Fibroblast of the conjunctiva (primary cell): Measurements from ENCODE around the gene TBCD.
A peak's percentile ranks its signal among the peaks of the same experiment; 100 is the strongest.
"Not testable (repeated sequence)": the region's sequence is repeated elsewhere in the genome, so short reads cannot be mapped to it uniquely, and the experiment has no call there.

Experiments
- DNase-seq: peaks from one replicate; pipeline ENCODE4 v3.0.0-alpha.2; 2010; ENCODE audit warnings: low read depth

Gene TBCD

GRCh38 chr17:82955106-82955505 is 203.2 kb downstream of the TBCD start:
- not testable (repeated sequence) for DNase-seq

GRCh38 chr17:82955627-82956026 is 203.8 kb downstream of the TBCD start:
- DNase-seq: not testable (repeated sequence)

DNA sequence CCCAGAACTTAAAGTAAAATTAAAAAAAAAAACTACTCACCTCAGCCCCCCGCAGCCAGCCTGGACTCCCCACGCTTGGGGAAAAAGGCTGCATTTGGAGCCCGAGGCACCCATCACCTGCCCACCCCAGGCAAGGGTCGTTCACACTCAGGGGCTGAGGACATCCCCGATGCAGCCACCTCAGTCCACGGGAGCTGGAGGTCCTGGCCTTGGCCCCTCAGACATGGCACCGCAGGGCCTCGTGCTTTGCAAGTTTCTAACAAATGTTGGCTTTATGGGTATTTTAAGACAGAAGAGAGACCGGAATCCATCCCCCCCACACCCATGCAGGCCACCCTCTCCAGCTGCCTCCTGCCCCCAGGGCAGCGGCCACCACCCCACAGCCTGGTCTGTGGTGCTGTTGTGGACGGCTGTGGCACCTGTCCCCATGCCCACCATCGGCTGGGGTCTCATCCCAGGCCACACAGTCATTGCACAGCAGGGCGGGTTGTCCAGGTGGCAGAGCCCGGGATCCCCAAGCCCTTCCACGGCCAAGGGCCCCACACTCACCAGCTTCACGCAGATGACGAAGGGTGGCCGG is 204.4 kb downstream of the TBCD start:
- DNase-seq: no peak

- no peak for DNase-seq
These were observed 205.0 kb downstream of the TBCD start for GRCh38 chr17:82956726-82957468.

- DNase-seq: no peak
These were observed 205.6 kb downstream of the TBCD start for GRCh38 chr17:82957469-82957795.

DNA sequence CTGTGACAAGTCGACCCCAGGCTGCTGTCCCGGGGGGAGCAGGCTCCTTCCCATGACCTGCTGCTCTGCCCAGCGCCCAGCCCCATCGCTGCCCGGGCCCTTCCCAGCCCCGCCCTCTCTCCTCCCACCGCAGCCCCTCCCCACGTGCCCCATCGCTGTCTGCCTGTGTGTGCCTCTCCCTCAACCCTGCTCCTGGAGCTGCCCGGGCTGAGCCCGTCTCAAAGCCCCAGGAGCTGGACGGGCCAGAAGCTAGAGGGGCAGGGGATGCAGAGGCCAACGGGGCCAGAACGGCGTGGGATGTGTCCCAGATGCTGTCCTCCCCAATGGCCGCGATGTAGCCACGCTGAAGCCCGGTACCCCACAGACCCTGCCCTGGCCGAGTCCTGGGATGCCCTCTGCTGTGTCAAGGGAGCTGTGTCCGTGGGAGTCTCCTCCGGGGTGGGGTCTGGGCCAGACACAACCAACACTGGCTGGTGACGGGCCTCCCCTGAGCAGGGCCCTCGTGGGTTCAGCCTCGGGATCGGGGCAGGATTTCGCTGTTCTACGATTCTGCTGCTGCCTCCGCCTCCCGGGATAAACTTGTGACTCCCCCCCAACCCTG is 206.2 kb downstream of the TBCD start:
- DNase-seq: no peak

GRCh38 chr17:82959242-82959930 is 207.5 kb downstream of the TBCD start:
- no peak for DNase-seq

- no peak for DNase-seq
These were observed 208.1 kb downstream of the TBCD start for GRCh38 chr17:82959990-82960418.

DNA sequence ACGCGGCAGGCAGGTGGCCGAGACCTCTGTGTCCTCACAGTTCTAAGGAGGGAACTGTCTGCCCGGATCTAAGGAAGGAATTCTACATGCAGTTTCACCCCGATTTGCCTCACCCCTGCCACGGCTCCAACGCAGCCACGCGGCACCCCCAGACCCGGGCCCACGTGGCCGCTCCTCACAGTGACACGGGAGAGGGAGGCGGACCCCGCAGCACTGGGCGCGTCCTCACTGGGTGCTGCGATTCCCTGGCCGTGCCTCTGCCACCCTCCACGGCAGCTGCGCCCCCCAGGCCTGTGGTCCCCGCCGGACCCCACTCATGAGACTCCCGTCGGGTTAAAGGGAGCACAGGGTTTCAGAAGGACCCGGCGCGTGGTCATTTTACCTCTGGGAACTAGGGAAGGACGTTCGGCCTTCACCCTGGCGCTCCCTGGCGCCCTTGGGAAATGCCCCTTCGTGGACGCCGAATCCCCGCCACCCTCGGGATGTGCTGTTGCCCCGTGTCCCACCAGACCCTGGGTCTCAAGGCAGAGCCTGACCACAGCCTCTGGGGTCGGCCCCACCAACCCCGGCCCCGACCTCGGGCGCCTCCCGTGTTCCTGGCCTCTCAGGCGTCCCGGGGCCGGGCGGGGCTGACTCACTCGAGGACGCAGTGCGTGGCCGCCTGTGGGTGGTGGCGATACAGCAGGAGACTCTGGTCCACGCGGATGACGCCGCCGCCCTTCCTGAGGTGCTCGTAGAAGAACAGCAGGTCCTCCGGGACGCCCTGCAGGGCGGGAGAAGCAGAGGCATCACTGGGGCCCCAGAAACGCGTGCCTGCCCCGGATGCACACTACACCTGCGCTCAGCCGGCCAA is 208.8 kb downstream of the TBCD start:
- DNase-seq: no peak

DNA sequence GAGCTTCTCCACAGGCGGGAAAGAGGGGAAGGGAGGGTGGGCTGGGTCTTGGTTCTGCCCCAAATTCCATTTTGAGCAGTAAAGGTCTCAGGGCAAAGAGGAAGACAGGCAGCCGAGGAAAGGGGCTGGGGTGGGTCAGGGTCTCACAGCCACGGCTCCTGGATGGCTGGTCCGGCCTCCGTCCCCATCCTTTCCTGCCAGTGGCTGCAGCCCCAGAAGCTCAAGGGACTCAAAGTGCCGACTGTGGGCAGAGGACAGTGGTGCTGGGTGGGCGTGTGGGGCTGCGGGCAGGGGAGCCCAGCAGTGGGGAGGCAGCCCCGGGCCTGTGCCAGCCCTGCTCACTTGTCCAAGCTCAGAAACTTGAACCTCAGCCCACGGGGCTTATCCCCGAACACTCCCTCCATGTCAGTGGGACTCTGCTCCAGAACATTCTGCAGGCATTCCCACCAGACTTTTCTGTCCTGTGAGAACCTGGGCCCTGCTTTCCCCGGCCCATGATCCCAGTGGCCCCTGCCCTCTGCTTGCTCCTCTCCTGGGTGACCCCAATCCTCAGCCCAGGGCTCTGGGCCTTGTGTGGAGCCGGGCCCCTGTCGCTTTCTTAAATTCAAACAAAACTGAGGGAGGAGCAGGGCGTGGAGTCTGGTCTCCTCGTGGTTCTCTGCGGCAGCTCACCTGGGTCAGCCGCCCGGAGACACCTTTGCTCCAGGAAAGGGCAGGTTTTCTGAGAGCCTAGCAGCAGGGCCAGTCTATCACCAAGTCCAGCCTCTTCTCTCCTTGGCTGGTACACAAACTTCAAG is 209.7 kb downstream of the TBCD start:
- no peak for DNase-seq

DNA sequence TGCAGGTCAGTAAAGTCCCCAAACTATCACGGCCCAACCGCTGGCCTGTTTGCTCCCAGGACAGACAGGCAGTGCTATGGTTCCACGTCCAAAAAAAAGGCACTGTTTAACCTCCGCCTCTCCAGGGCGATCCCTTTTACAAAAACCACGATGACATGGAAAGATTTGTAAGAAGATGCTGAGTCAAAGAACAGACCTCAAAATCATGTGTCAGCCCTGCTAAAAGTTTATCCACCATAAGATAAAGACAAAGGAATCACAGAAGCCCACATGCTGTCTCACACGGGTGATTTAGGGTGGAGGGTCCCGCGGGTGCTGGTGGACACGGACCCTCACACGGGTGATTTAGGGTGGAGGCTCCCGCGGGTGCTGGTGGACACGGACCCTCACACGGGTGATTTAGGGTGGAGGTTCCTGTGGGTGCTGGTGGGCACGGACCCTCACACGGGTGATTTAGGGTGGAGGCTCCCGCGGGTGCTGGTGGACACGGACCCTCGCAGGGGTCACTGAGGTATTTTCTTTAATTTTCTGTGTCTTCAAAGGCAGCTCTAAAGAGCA is 210.4 kb downstream of the TBCD start:
- DNase-seq: no peak

DNA sequence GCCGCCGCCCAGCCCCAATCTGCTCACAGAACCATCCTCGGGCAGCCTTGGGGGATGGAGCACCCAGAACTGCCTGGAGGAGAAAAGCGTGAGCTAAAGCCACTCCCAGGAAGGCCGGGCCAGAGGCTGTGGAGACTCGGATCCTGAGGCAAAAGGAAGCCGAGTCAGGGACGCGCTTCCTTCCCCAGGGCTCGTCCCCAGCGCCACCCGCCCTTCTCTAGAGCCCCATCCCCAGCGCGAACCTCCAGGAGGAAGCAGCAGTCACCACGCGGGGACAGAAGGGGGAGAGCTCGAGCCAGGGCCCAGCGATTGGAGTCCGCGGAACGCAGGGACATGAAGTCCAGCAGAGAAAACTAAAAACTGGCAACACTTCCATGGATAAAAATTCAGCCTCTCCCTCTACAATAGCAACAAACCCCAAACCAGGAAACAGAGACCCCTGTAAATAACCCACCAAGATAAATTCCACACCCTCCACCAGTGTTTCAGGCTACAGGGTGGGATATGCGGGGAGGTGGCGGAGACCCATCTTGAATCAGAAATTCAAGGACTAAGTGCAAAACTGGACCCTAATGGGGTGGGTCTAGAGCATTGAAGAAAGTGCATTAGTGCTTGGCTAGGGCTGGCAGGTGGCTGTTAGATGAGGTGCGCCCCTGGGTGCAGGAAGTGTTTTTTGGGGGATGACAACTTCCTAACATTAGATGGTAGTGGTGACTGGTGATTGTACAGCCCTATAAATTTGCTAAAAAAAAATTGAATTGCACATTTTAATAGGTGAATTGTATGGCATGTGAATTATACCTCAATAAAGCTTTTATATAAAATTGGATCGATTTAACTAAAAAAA is 211.5 kb downstream of the TBCD start:
- DNase-seq: peak; percentile 58

DNA sequence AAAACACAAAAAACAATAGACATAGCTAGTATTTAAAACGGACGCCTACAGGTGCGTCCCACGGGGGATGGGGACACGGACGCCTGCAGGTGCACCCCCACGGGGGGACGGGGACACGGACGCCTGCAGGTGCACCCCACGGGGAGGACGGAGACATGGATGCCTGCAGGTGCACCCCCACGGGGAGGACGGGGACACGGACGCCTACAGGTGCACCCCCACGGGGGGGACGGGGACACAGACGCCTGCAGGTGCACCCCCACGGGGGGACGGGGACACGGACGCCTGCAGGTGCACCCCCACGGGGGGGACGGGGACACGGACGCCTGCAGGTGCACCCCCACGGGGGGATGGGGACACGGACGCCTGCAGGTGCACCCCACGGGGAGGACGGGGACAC is 212.6 kb downstream of the TBCD start:
- not testable (repeated sequence) for DNase-seq

DNA sequence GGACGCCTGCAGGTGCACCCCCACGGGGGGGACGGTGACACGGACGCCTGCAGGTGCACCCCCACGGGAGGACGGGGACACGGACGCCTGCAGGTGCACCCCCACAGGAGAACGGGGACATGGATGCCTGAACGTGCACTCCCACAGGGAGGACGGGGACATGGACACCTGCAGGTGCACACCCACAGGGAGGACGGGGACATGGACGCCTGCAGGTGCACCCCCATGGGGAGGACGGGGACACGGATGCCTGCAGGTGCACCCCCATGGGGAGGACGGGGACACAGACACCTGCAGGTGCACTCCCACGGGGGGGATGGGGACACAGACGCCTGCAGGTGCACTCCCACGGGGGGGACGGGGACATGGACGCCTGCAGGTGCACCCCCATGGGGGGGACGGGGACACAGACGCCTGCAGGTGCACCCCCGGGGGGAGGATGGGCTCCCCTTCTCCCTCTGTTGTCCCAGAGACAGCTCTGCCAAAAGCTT is 213.0 kb downstream of the TBCD start:
- no peak for DNase-seq

DNA sequence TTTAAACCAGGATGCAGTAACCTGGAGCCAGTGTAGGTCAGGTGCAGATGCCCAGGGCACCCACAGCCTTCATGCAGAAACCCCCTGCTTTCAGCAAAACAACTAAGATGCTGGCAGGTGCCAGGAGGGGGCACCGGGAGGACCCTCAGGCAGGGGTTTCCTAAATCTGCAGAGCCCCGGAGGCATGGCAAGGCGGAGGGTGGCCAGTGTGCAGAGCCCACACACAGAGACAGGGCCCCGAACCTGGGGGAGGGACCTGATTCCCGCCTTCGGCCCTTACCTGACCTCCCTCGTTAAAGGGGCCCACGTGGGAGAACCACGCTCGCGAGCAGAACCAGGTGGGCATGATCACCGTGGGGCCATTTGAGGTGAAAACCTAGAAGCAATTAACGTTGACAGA is 213.5 kb downstream of the TBCD start:
- DNase-seq: no peak

DNA sequence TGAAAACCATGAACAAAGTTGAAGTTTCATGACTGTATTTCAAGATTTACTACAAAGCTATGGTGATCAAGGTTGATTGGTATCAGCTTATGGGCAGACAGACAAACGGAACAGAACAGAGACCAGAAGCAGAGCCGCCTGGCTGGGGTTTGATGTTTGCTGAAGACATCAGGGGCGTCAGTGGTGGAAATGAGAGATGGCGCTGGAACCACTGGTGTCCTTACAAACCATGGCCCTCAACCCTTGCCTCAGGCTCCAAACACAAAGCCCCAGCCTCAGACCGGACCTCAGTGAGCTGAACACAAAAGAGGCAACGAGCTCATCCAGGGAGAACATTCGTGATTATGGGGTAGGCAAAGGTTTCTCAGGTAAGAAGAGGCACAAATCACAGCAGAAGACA is 214.6 kb downstream of the TBCD start:
- no peak for DNase-seq

GRCh38 chr17:82967268-82968032 is 215.6 kb downstream of the TBCD start:
- DNase-seq: no peak

- DNase-seq: not testable (repeated sequence)
These were observed 216.4 kb downstream of the TBCD start for GRCh38 chr17:82968033-82968841.
